ENCODE measurements around the gene LAGE3.

LAGE3 gene

DNA sequence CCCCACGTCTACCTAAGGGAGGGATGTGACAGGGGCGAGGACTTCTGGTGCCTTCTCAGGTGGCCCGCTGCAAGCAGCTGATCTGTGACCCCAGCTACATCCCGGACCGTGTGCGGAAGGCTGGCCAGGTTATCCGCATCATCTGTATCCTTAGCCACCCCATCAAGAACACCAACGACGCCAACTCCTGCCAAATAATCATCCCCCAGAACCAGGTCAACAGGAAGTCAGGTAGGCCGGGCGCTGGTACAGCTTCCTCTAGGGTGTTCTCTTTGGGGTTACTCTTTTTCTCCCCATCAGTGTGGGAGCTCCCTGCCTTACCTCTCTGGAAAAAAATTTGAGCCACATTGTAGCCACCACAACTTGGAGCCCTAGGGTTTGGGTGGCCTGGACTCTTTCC lies 37.5 kb downstream of the LAGE3 start:
- TF ChIP-seq CTCF (IDR thresholded peaks at IDR 0.05; ENCODE audit: low read length, missing control alignments): no peak

GRCh38 chrX:154440623-154441357 lies 38.3 kb downstream of the LAGE3 start:
- no peak for DNase-seq (ENCODE audit: low read depth)
- TF ChIP-seq CTCF (IDR thresholded peaks at IDR 0.05; ENCODE audit: low read length, missing control alignments): no peak
- H3K4me3 ChIP-seq (replicated peaks; ENCODE audit: low read depth, low read length): no peak overlapping the region

More for the DNA sequence above, 37.5 kb downstream of the LAGE3 start:
- DNase-seq (ENCODE audit: low read depth): no peak
- H3K4me3 ChIP-seq (replicated peaks; ENCODE audit: low read depth, low read length): no peak overlapping the region

GRCh38 chrX:154439841-154440240 lies 39.2 kb downstream of the LAGE3 start:
- H3K4me3 ChIP-seq (replicated peaks; ENCODE audit: low read depth, low read length): no peak overlapping the region
- TF ChIP-seq CTCF (IDR thresholded peaks at IDR 0.05; ENCODE audit: low read length, missing control alignments): no peak
- no peak for DNase-seq (ENCODE audit: low read depth)

DNA sequence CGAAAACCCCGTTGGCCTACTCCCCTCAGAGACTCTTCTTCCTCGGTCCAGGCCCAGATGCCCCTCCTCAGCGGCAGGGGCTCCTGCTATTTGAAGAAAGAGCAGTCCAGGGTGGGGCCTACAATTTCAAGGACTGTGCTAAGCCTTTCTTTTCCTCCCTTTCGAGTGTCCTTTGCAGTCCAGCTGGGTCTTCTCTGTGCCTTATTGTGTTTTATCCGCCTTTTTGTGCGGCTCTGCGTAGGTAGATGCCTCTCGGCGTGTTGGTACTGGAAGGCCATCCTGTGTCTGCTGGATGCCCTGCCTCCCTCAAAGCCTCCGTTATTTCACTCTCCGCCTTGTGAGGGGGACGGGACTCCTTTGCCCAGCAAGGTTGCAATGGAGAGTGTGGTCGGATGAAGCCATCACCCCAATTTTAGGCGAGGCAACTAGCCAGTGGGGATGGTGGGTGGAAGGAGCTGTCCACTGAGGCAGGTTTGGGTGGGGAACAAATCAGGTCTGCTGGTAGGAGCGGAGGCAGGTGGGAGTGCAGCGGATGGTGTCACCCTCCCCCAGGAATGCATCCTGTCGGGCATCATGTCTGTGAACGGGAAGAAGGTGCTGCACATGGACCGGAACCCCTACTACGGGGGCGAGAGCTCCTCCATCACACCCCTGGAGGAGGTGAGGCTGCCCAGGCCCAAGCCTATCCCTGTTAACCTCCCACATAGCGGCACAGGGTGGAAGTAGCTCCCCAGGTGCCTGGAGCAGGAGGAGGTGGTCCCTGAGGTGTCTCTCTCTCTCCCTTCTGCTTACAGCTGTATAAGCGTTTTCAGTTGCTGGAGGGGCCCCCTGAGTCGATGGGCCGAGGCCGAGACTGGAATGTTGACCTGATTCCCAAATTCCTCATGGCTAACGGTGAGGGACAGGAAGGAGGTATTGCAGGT lies 40.8 kb downstream of the LAGE3 start:
- no peak for TF ChIP-seq CTCF (IDR thresholded peaks at IDR 0.05; ENCODE audit: low read length, missing control alignments)
- no peak for DNase-seq (ENCODE audit: low read depth)
- H3K4me3 ChIP-seq (replicated peaks; ENCODE audit: low read depth, low read length): peak overlapping the region; percentile 70

DNA sequence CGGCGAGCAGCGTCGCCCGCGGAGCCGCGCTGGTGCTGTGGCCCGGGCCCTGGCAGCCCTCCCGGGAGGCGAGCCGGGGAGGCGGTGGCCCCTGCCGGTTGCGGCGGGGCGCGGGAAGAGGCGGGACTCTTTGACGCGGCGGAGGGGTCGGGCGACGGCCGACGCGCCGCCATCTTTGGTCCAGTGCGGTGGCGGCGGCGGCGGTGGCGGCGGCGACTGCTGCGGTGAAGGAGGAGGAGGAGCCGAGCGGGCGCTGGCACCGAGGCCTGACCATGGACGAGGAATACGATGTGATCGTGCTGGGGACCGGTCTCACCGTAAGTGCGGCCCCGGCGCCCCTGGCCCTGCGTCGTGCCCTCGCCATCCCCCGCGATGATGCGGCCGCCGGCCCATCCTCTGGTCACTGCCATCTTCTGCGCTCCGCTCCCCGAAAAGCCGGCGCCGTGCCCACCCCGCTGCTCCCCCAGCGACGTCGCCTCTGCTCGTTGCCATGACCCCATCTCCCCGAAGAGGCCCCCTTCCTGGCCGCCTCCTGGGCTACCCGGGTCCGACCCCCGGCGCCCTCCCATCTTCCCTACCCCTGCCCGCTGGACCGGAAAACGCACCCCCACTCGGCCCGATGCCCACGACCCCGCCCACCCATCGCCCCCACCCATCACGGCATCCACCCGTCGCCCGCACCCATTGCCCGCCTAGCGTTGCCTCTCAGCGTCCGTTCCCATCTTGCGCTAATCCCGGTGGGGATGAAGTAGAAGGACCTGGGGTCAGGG lies 41.9 kb downstream of the LAGE3 start, which contains the start of gene GDI1:
TSS of gene GDI1 (plus strand) at position 172 of the 770 bp plus-strand sequence. CDS start at position 273, 101 bp downstream.
- TF ChIP-seq CTCF (IDR thresholded peaks at IDR 0.05; ENCODE audit: low read length, missing control alignments): no peak
- H3K4me3 ChIP-seq (replicated peaks; ENCODE audit: low read depth, low read length): peak within 1 kb of the TSS; percentile 70
- peak; percentile 40 for DNase-seq (ENCODE audit: low read depth)

DNA sequence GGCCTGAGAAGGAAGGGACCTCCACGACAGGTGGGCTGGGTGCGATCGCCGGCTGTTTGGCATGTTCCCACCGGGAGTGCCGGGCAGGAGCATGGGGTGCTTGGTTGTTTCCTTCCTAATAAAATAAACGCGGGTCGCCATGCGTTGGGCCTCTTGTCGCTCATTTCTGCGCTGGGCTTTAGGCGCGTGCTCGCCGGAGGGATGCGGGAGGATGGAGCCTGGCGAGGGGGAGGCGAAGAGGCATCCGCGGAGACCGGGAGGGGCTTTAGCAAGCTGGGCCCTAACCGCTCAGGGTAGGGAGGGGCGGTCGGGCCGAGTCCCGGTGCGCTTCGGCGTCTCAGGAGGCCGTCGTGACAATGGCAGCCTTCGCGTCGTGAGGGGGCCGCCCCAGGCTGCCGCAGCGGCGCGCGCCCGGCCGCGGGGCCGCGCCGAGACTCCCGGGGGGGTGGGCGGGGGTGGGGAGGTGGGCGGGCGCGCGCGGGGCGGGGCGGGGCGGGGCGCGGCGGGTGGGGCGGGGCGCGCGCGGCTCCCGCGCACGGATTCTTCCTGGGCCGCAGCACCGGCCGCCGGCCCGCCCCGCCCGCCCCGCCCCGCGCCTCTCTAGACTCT lies 42.6 kb downstream of the LAGE3 start:
- H3K4me3 ChIP-seq (replicated peaks; ENCODE audit: low read depth, low read length): peak overlapping the region; percentile 70
- no peak for TF ChIP-seq CTCF (IDR thresholded peaks at IDR 0.05; ENCODE audit: low read length, missing control alignments)
- DNase-seq (ENCODE audit: low read depth): no peak
